B cell (primary cell): Measurements from ENCODE around the gene SLC39A3. TPM values are rescaled to one million over a fixed set of nuclear protein-coding genes. Genes with fewer than 3 reads are reported as not detected.

Experiments used
- ATAC-seq: fragments of 200-7000 bp; cut with Tn5 transposase; one replicate; pipeline ENCODE4 v1.10.0; 2021; ENCODE audit warnings: low read depth, mild to moderate bottlenecking, moderate number of reproducible peaks, moderate library complexity
- CTCF ChIA-PET: fragments of 350-600 bp; sonication (Branson Sonifier 250); formaldehyde crosslinking; loops from one replicate; lab custom pipeline; 2021; ENCODE audit warnings: antibody characterized with exemption, inconsistent platforms; lab: Charles Lee
- POLR2A ChIA-PET: fragments of 350-600 bp; sonication (Branson Sonifier 250); formaldehyde crosslinking; loops from one replicate; lab custom pipeline; 2021; ENCODE audit warnings: antibody characterized with exemption; lab: Charles Lee
- DNase-seq: peaks from one replicate; pipeline ENCODE4 v3.0.0; 2013
- H2AFZ ChIP-seq: 2 replicates; pipeline ENCODE4 v1.6.1; 2012; ENCODE audit warnings: mild to moderate bottlenecking, low read depth, low read length; ENCODE audit not compliant: insufficient read depth, poor library complexity, severe bottlenecking
- H3K27ac ChIP-seq, 2 donors: 1 replicate in 1 of 2; 2 replicates in 1 of 2; pipeline ENCODE4 v1.5.1; 2012 to 2013; ENCODE audit warnings: low read length in 2 of 2, mild to moderate bottlenecking in 2 of 2, moderate library complexity in 1 of 2
- H3K27me3 ChIP-seq, 4 experiments: fragments of 200-600 bp in 1 of 4; sonication (generic) in 1 of 4; replicated peaks in 1 of 4; 1 replicate in 2 of 4; 2 replicates in 2 of 4; pipeline versions ENCODE4 v1.6.1 to v1.7.0; 2013 to 2016; ENCODE audit warnings: low read length in 3 of 4, mild to moderate bottlenecking in 2 of 4, mixed read lengths in 1 of 4, moderate library complexity in 1 of 4; ENCODE audit not compliant: insufficient read depth in 4 of 4, control insufficient read depth in 3 of 4; ENCODE audit errors: control extremely low read depth in 1 of 4
- H3K36me3 ChIP-seq, 2 experiments: replicated peaks in 1 of 2; 1 replicate in 1 of 2; 2 replicates in 1 of 2; pipeline versions ENCODE4 v1.6.1 to v1.7.1; 2013; ENCODE audit warnings: low read length in 1 of 2; ENCODE audit not compliant: insufficient read depth in 2 of 2, control insufficient read depth in 1 of 2; ENCODE audit errors: control extremely low read depth in 1 of 2, extremely low read depth in 1 of 2
- H3K4me1 ChIP-seq, 2 donors: fragments of 200-600 bp in 1 of 2; sonication (generic) in 1 of 2; 1 replicate in 1 of 2; 2 replicates in 1 of 2; pipeline versions ENCODE4 v1.5.1 to v1.6.1; 2013 to 2017; ENCODE audit warnings: low read length in 2 of 2; ENCODE audit not compliant: control insufficient read depth in 2 of 2, insufficient read depth in 2 of 2
- H3K4me2 ChIP-seq: replicated peaks from 2 replicates; pipeline ENCODE3; 2012; ENCODE audit warnings: mild to moderate bottlenecking, low read depth, low read length; ENCODE audit not compliant: poor library complexity, severe bottlenecking
- H3K4me3 ChIP-seq, 5 experiments: fragments of 200-600 bp in 1 of 5; sonication (generic) in 1 of 5; 1 replicate in 3 of 5; 2 replicates in 2 of 5; pipeline versions ENCODE4 v1.5.1 to v1.7.0; 2011 to 2016; ENCODE audit warnings: low read length in 4 of 5, mild to moderate bottlenecking in 4 of 5, low read depth in 2 of 5, control low read depth in 1 of 5, moderate library complexity in 1 of 5; ENCODE audit not compliant: insufficient read depth in 1 of 5; ENCODE audit errors: control extremely low read depth in 1 of 5, extremely low read depth in 1 of 5
- H3K79me2 ChIP-seq: fragments of 200-600 bp; sonication (generic); one replicate; pipeline ENCODE4 v1.6.0; 2016; ENCODE audit warnings: low read length; ENCODE audit not compliant: control insufficient read depth, insufficient read depth
- H3K9ac ChIP-seq: fragments of 200-600 bp; sonication (generic); 2 replicates; pipeline ENCODE4 v1.6.1; 2017; ENCODE audit warnings: mild to moderate bottlenecking, low read length, moderate library complexity
- H3K9me3 ChIP-seq, 3 donors: one replicate each; pipeline versions ENCODE4 v1.6.1 to v1.7.1; 2013; ENCODE audit warnings: low read length in 2 of 3; ENCODE audit not compliant: control insufficient read depth in 2 of 3, insufficient read depth in 1 of 3; ENCODE audit errors: control extremely low read depth in 1 of 3
- H4K20me1 ChIP-seq: 2 replicates; pipeline ENCODE4 v1.6.0; 2012; ENCODE audit warnings: mild to moderate bottlenecking, low read length; ENCODE audit not compliant: insufficient read depth, control insufficient read depth, poor library complexity, severe bottlenecking
- H3K27ac Mint-ChIP-seq: one replicate; pipeline ENCODE4 v1.8.0; 2021; ENCODE audit warnings: mixed read lengths
- H3K27me3 Mint-ChIP-seq: one replicate; pipeline ENCODE4 v1.8.0; 2021; ENCODE audit warnings: mixed read lengths
- H3K4me1 Mint-ChIP-seq: one replicate; pipeline ENCODE4 v1.8.0; 2021; ENCODE audit warnings: mixed read lengths
- H3K4me3 Mint-ChIP-seq: one replicate; pipeline ENCODE4 v1.8.0; 2021; ENCODE audit warnings: mixed read lengths
- H3K9me3 Mint-ChIP-seq: one replicate; pipeline ENCODE4 v1.8.0; 2022; ENCODE audit warnings: mixed read lengths; ENCODE audit not compliant: insufficient read depth
- CTCF ChIP-seq: fragments of 200-600 bp; IDR thresholded peaks from one replicate; pipeline ENCODE4 v1.8.0; 2022; ENCODE audit warnings: antibody characterized with exemption, mild to moderate bottlenecking
- EZH2 ChIP-seq: IDR thresholded peaks from 2 replicates; pipeline ENCODE4 v1.6.1; 2012; ENCODE audit warnings: borderline replicate concordance, low read depth, mild to moderate bottlenecking, moderate library complexity, low read length; ENCODE audit not compliant: insufficient read depth, poor library complexity, severe bottlenecking
- WGBS: methylation state at CpG from one replicate; pipeline ENCODE4 v1.1.5; 2013; ENCODE audit warnings: missing lambda C conversion rate; ENCODE audit not compliant: insufficient coverage; 5-methylcytosine and 5-hydroxymethylcytosine counted together
- intact Hi-C: fragments of 100-400 bp; cut with micrococcal nuclease; formaldehyde crosslinking; loops from one replicate; pipeline ENCODE4 v1.10.0; 2022
- polyA plus RNA-seq: library from polyadenylated mRNA; depleted of rRNA; stranded (reverse); fragments of >200 nt; gene quantifications from 2 replicates; pipeline ENCODE4 v1.2.3, GENCODE V29; 2012
- total RNA-seq, 2 donors: library from RNA; stranded (reverse); fragments of 120-200 nt in 1 of 2; gene quantifications; 1 replicate in 1 of 2; 2 replicates in 1 of 2; pipeline versions ENCODE4 v1.2.3 to v1.2.4, GENCODE V29; 2013 to 2022

SLC39A3 gene
- total and polyA plus RNA-seq, 2 donors (not counting 1 experiment from before 2014, with no cell fraction given) = 36.4 to 37.6 TPM

- Histone ChIP-seq H2AFZ (no peak overlapping the region), H4K20me1 (peaks cover 29% of the 10 kb centered on the region), H3K9ac (peak overlapping the region; percentile 56), H3K36me3 (peaks cover 0 to 18% of the 10 kb centered on the region in 2 experiments), H3K79me2 (peaks cover 77% of the 10 kb centered on the region), H3K4me2 (peak overlapping the region; percentile 96), H3K4me3 (peak overlapping the region in 3 of 5 experiments; percentile 9 to 42 (median 18)), H3K4me1 (peaks cover 74 to 78% of the 10 kb centered on the region in 2 donors), H3K9me3 (peaks cover 0 to 3% (median 0%) of the 10 kb centered on the region in 3 donors), H3K27ac (peak overlapping the region; percentile 81 to 89), H3K27me3 (no peaks in the 10 kb centered on the region)
- DNase-seq (peak; percentile 61), ATAC-seq (no peak)
- intact Hi-C loops = loop anchor here (2.0 kb wide), 1 partner anchor 49 kb away; no protein-coding TSS in a partner anchor
- Mint-ChIP-seq H3K4me1 (peaks cover 64% of the 10 kb centered on the region), H3K4me3 (peak overlapping the region; percentile 89), H3K9me3 (no peaks in the 10 kb centered on the region), H3K27me3 (no peaks in the 10 kb centered on the region), H3K27ac (peak overlapping the region; percentile 96)
- ChIA-PET POLR2A (interaction anchor here (0.5 to 6.7 kb wide), 8 partner anchors 9 to 1660 kb away, joined by 3 to 86 read pairs (median 4); no protein-coding TSS in a partner anchor), CTCF (interaction anchor here (0.7 to 4.7 kb wide), 9 partner anchors 11 to 230 kb away, joined by 3 to 45 read pairs (median 6); no protein-coding TSS in a partner anchor)
- TF ChIP-seq CTCF = peak; percentile 10
- TF ChIP-seq EZH2 = no peak
- 56% methylated on average over 10 of the region's 15 CpGs for WGBS
Measured at GRCh38 chr19:2699413-2700140, 40.2 kb downstream of the SLC39A3 start.

GRCh38 chr19:2694196-2694595 is 45.6 kb downstream of the SLC39A3 start:
- peaks cover 94% of the 10 kb centered on the region for H3K79me2 ChIP-seq
- H3K27me3 Mint-ChIP-seq = no peaks in the 10 kb centered on the region
- ChIA-PET CTCF (interaction anchor here (1.2 kb wide), 1 partner anchor 55 kb away, joined by 5 read pairs; no protein-coding TSS in a partner anchor), POLR2A (interaction anchor here (1.3 kb wide), 1 partner anchor 14 kb away, joined by 3 read pairs; no protein-coding TSS in a partner anchor)
- intact Hi-C loops = no loop called here
- no peak overlapping the region for H2AFZ ChIP-seq
- H4K20me1 ChIP-seq = peaks cover 36% of the 10 kb centered on the region
- no peak overlapping the region for H3K4me3 ChIP-seq
- no peaks in the 10 kb centered on the region for H3K9me3 Mint-ChIP-seq
- H3K4me3 Mint-ChIP-seq = peak overlapping the region; percentile 78
- H3K27ac ChIP-seq = peak overlapping the region; percentile 81 to 89
- no peaks in the 10 kb centered on the region for H3K27me3 ChIP-seq
- H3K27ac Mint-ChIP-seq = peak overlapping the region; percentile 97
- H3K9ac ChIP-seq = peak overlapping the region; percentile 38
- peaks cover 59 to 70% of the 10 kb centered on the region in 2 donors for H3K4me1 ChIP-seq
- peak; percentile 7 for ATAC-seq
- no peaks in the 10 kb centered on the region for H3K9me3 ChIP-seq
- WGBS = 43% methylated on average over 1 of the region's 5 CpGs
- TF ChIP-seq EZH2 = no peak
- no peak for TF ChIP-seq CTCF
- peaks cover 0 to 28% of the 10 kb centered on the region in 2 experiments for H3K36me3 ChIP-seq
- H3K4me2 ChIP-seq = peak overlapping the region; percentile 96
- peaks cover 66% of the 10 kb centered on the region for H3K4me1 Mint-ChIP-seq
- no peak for DNase-seq
